ENCODE results near the gene RPL27. TPM values are rescaled to one million over a fixed set of nuclear protein-coding genes. Genes with fewer than 3 reads are reported as not detected.

RPL27 gene
- total and polyA plus RNA-seq, 2 of the 13 experiments (the other 11 are each of a cell fraction or from before 2014, with no cell fraction given): 1,585 to 5,840 TPM

DNA sequence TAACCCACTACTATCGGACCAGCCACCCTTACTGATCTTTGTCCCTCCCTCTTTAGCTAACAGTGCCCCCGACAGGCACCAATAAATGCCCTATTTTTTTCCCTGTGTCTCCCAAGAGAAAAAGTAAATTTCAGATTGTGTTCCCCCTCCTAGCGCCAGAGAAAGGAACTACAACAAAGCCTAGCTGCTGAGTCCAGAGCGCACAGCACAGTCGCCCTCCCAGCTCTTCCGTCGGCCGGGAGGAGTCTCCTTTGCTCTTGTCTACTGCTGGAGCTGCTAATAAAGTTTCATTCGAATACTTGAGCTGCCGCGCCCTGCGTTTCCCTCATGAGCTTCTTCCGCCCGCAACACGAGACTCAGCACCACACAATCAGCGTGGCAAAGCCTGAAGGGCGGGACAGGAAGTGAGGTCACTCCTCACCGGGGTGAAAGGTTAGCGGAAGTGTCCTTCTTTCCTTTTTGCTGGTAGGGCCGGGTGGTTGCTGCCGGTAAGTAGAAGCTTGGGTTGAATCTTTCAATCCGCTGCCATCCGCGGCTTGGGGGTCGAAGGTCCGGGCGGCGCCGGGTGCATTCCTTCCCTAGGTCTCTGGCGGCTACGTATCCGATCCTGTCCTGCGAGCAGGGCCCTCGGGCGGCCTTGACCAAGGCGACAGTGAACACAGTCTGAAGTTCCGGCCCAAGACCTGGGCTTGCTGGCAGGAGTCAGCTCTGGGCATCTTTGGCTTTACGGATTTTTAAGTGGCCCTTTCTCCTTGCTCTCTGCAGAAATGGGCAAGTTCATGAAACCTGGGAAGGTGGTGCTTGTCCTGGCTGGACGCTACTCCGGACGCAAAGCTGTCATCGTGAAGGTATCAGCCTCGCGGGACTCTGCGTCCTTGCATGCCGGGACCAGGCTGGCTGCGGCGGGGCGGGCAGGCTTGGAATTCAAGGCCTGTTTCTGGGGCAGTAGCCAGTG is at the start of gene RPL27 (continued):
- peak; percentile 84 for TF ChIP-seq MEIS1 (CRISPR knock-in tag; IDR thresholded peaks at IDR 0.05; ENCODE audit: borderline replicate concordance)
- TF ChIP-seq SCMH1 (CRISPR knock-in tag; IDR thresholded peaks at IDR 0.05; ENCODE audit: borderline replicate concordance): no peak
- no peak for TF ChIP-seq HOXA7 (CRISPR knock-in tag; IDR thresholded peaks at IDR 0.05)
- TF ChIP-seq, protein P1, sequence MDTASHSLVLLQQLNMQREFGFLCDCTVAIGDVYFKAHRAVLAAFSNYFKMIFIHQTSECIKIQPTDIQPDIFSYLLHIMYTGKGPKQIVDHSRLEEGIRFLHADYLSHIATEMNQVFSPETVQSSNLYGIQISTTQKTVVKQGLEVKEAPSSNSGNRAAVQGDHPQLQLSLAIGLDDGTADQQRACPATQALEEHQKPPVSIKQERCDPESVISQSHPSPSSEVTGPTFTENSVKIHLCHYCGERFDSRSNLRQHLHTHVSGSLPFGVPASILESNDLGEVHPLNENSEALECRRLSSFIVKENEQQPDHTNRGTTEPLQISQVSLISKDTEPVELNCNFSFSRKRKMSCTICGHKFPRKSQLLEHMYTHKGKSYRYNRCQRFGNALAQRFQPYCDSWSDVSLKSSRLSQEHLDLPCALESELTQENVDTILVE (CRISPR knock-in tag; IDR thresholded peaks at IDR 0.05): peak; percentile 99
- TF ChIP-seq ARID2 (CRISPR knock-in tag; IDR thresholded peaks at IDR 0.05; ENCODE audit: borderline replicate concordance): peak; percentile 88; the same call in 1 of the 2 replicates
- no peak for TF ChIP-seq THYN1 (CRISPR knock-in tag; IDR thresholded peaks at IDR 0.05; ENCODE audit: borderline replicate concordance, low read depth)
- TF ChIP-seq ZNF557 (CRISPR knock-in tag; IDR thresholded peaks at IDR 0.05): no peak; the same call in 1 of the 2 replicates
- peak; percentile 97; the same call in 1 of the 2 replicates for TF ChIP-seq TOPORS (CRISPR knock-in tag; IDR thresholded peaks at IDR 0.05)
- TF ChIP-seq GABPB1 (CRISPR knock-in tag; IDR thresholded peaks at IDR 0.05): peak; percentile 99
- TF ChIP-seq, protein P2, sequence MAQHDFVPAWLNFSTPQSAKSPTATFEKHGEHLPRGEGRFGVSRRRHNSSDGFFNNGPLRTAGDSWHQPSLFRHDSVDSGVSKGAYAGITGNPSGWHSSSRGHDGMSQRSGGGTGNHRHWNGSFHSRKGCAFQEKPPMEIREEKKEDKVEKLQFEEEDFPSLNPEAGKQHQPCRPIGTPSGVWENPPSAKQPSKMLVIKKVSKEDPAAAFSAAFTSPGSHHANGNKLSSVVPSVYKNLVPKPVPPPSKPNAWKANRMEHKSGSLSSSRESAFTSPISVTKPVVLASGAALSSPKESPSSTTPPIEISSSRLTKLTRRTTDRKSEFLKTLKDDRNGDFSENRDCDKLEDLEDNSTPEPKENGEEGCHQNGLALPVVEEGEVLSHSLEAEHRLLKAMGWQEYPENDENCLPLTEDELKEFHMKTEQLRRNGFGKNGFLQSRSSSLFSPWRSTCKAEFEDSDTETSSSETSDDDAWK (CRISPR knock-in tag; IDR thresholded peaks at IDR 0.05): no peak
- no peak for TF ChIP-seq ZNF615 (CRISPR knock-in tag; IDR thresholded peaks at IDR 0.05; ENCODE audit: borderline replicate concordance)
- TF ChIP-seq, protein P3, sequence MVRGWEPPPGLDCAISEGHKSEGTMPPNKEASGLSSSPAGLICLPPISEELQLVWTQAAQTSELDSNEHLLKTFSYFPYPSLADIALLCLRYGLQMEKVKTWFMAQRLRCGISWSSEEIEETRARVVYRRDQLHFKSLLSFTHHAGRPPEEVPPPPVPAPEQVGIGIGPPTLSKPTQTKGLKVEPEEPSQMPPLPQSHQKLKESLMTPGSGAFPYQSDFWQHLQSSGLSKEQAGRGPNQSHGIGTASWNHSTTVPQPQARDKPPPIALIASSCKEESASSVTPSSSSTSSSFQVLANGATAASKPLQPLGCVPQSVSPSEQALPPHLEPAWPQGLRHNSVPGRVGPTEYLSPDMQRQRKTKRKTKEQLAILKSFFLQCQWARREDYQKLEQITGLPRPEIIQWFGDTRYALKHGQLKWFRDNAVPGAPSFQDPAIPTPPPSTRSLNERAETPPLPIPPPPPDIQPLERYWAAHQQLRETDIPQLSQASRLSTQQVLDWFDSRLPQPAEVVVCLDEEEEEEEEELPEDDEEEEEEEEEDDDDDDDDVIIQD (CRISPR knock-in tag; IDR thresholded peaks at IDR 0.05; ENCODE audit: low read depth): peak; percentile 96
- no peak for TF ChIP-seq CENPX (CRISPR knock-in tag; IDR thresholded peaks at IDR 0.05)
- TF ChIP-seq ZNF501 (CRISPR knock-in tag; IDR thresholded peaks at IDR 0.05): peak; percentile 100
- TF ChIP-seq ZNF17 (CRISPR knock-in tag; IDR thresholded peaks at IDR 0.05): no peak
- no peak; the same call in 1 of the 2 replicates for TF ChIP-seq ZNF7 (CRISPR knock-in tag; IDR thresholded peaks at IDR 0.05)
- TF ChIP-seq FIP1L1 (IDR thresholded peaks at IDR 0.05; ENCODE audit: borderline replicate concordance, insufficient read depth, low read depth, low read length): peak; percentile 91; the same call in 1 of the 2 replicates
- TF ChIP-seq FOXA1 (IDR thresholded peaks at IDR 0.05): no peak
- TF ChIP-seq FOXA1 (CRISPR knock-in tag; IDR thresholded peaks at IDR 0.05): peak; percentile 58; the same call in 1 of the 2 replicates
- TF ChIP-seq, protein P4, sequence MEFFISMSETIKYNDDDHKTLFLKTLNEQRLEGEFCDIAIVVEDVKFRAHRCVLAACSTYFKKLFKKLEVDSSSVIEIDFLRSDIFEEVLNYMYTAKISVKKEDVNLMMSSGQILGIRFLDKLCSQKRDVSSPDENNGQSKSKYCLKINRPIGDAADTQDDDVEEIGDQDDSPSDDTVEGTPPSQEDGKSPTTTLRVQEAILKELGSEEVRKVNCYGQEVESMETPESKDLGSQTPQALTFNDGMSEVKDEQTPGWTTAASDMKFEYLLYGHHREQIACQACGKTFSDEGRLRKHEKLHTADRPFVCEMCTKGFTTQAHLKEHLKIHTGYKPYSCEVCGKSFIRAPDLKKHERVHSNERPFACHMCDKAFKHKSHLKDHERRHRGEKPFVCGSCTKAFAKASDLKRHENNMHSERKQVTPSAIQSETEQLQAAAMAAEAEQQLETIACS (CRISPR knock-in tag; IDR thresholded peaks at IDR 0.05): no peak
- no peak; the same call in 1 of the 2 replicates for TF ChIP-seq HOXA9 (CRISPR knock-in tag; IDR thresholded peaks at IDR 0.05; ENCODE audit: borderline replicate concordance)
- TF ChIP-seq ZNF34 (CRISPR knock-in tag; IDR thresholded peaks at IDR 0.05; ENCODE audit: borderline replicate concordance): no peak; the same call in 1 of the 2 replicates
- peak; percentile 98 for TF ChIP-seq ZNF331 (CRISPR knock-in tag; IDR thresholded peaks at IDR 0.05)
- TF ChIP-seq TBL1XR1 (IDR thresholded peaks at IDR 0.05; ENCODE audit: borderline replicate concordance, low read length, partially characterized antibody): peak; percentile 76
- peak; percentile 91 for TF ChIP-seq ZNF329 (CRISPR knock-in tag; IDR thresholded peaks at IDR 0.05; ENCODE audit: low read depth)

Data from HepG2 (cell line).